HG02973 (cell line): Measurements from ENCODE around the gene MAOA.
A peak's percentile ranks its signal among the peaks of the same experiment; 100 is the strongest.
"Not testable (repeated sequence)": the region's sequence is repeated elsewhere in the genome, so short reads cannot be mapped to it uniquely, and the experiment has no call there.

ENCODE experiments used
- ATAC-seq: cut with Tn5 transposase; IDR thresholded peaks from one replicate; pipeline ENCODE4 v1.9.1; 2021; ENCODE audit warnings: moderate library complexity; ENCODE audit not compliant: unreplicated experiment

The MAOA gene

DNA sequence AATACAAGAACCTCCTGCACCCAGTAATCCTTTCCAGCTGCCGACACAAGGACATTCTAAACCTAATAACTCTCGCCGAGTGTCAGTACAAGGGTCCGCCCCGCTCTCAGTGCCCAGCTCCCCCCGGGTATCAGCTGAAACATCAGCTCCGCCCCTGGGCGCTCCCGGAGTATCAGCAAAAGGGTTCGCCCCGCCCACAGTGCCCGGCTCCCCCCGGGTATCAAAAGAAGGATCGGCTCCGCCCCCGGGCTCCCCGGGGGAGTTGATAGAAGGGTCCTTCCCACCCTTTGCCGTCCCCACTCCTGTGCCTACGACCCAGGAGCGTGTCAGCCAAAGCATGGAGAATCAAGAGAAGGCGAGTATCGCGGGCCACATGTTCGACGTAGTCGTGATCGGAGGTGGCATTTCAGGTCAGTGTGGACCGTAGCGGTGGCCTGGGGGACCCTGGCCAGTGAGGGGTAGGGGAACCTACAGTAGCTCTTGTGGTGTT lies at the start of gene MAOA:
MAOA (plus strand) TSS at position 295 of the 490 bp plus-strand sequence; CDS start at position 338, 43 bp downstream.
- ATAC-seq: no peak

- ATAC-seq: no peak
Measured at GRCh38 chrX:43612400-43612799, 43.7 kb upstream of the MAOA start.

GRCh38 chrX:43615660-43616059 lies 40.4 kb upstream of the MAOA start:
- ATAC-seq: no peak

DNA sequence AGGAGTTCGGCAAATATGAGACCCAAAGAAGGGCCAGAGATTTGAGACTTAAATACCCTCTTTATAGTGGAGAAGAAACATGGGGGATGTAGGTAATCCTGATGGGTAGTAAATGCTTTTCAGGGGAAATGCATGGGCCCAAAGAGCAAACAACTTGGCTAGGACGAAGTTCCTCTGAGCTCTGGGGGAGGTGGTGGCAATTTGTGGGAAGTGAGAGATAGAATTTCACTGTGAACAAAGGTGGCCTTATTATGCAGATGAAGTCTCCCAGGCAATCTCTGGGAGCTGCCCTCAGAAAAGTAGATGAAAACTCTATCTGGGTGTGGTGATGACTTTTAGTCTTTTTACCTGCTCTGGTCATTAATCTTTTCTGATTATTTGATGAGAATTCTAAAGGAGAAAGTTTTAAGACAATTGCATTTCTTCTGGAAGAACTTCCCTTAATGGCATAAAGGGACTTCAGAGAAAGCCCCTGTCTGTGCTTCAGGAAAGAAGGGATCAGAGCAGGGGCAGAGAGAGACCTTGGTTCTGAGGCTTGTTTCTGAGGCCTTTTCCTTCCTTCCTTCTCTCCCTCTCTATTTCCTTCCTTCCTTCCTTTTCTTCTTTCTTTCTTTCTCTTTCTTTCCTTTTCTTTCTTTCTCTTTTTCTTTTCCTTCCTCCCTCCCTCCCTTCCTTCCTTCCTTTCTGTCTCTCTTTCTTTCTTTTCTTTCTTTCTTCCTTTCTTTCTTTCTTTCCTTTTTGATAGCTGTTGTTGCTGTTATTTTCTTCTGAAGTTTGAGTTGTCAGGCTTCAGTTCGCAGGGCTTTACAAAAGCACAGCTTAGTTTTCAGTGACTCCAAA lies 37.5 kb upstream of the MAOA start:
- no peak for ATAC-seq

GRCh38 chrX:43619861-43620260 lies 36.2 kb upstream of the MAOA start:
- not testable (repeated sequence) for ATAC-seq

- no peak for ATAC-seq
Measured at GRCh38 chrX:43627147-43627546, 29.0 kb upstream of the MAOA start.

DNA sequence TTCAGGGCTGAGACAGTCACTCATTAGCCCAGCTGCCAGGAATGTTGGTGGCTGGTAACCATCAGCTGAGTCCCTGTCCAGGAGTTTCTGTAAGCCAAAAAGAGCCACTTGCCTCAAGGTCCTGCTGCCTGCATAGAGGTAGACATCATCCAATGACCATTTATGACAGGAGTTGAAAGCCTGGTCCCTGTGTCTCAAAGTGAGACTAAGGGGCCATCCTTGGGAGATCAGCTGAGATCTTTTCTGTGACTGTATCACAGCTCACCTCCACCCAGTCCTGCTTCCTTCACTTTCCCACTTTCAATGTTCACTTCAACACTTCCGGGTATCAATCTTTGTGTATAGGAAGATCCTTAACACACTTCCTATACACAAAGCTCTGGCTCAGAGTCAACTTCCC lies 28.4 kb upstream of the MAOA start:
- no peak for ATAC-seq

GRCh38 chrX:43629229-43629628 lies 26.9 kb upstream of the MAOA start:
- no peak for ATAC-seq

GRCh38 chrX:43631841-43632240 lies 24.3 kb upstream of the MAOA start:
- no peak for ATAC-seq

GRCh38 chrX:43633081-43633480 lies 23.0 kb upstream of the MAOA start:
- ATAC-seq: no peak

- ATAC-seq: no peak
Measured at GRCh38 chrX:43633757-43634156, 22.3 kb upstream of the MAOA start.

- no peak for ATAC-seq
Measured at GRCh38 chrX:43640482-43640881, 15.6 kb upstream of the MAOA start.

- no peak for ATAC-seq
Measured at GRCh38 chrX:43641691-43642090, 14.4 kb upstream of the MAOA start.

- no peak for ATAC-seq
Measured at GRCh38 chrX:43643201-43643600, 12.9 kb upstream of the MAOA start.

GRCh38 chrX:43643662-43644061 lies 12.4 kb upstream of the MAOA start:
- ATAC-seq: no peak

GRCh38 chrX:43644124-43644701 lies 11.9 kb upstream of the MAOA start:
- no peak for ATAC-seq

GRCh38 chrX:43646800-43647199 lies 9.3 kb upstream of the MAOA start:
- ATAC-seq: no peak

DNA sequence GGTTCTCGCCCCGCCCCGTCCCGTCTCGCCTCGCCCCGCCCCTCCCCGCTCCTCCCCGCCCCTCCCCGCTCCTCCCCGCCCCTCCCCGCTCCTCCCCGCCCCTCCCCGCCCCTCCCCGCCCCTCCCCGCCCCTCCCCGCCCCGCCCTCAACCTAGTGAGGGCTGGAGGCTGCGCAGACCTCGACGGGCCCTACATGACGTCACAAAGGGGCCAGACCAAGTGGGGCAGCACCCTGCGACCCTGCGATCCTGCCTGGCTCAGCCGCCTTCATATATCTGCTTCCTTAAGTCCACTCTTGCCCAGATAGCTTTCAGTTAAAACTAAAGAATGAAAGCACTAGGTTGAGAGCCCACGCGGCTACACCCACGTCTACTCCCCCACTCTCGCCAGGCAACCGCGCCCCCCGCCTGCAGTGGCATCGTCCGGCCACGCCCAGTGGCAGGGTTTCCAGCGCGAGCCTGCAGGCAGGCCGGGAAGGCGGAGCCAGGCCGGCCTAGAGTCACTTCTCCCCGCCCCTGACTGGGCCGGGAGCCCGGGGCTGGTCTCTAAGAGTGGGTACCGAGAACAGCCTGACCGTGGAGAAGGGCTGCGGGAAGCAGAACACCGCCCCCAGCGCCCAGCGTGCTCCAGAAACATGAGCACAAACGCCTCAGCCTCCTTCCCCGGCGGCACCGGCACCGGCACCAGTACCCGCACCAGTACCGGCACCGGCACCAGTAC lies 1.5 kb upstream of the MAOA start:
- peak; percentile 97 for ATAC-seq

GRCh38 chrX:43655151-43656004 lies 721 bp upstream of the MAOA start:
- ATAC-seq: no peak

DNA sequence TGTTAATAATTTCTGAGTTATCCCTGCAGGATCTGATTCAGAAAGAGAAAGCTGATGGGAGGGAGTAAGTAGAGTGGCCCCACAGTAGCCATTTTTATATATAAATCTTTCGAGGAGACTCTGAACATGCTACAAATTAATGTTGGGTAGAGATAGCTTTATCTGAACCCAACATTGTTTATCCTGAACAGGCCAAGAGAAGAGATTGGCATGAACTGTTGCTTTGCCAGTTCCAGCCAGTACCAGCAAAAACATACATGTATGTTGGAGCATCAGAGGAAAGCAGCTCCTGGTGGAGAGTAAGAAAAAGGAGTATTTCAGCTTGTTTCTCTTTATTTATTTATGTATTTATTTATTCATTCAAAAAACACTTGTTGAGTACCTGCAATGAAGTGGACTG lies 1.6 kb downstream of the MAOA start:
- no peak for ATAC-seq
